ENCODE measurements around the gene JAGN1. TPM values are rescaled to one million over a fixed set of nuclear protein-coding genes. Genes with fewer than 3 reads are reported as not detected.

The JAGN1 gene
- total and polyA plus RNA-seq, 2 donors from 2014 or later: 30.3 to 55.3 TPM

- FAIRE-seq (no peak), DNase-seq (no peak)
- H3K27me3 ChIP-seq (ENCODE audit: control insufficient read depth, insufficient read depth, low read length): no peaks in the 10 kb centered on the region
- no peaks in the 10 kb centered on the region for H3K36me3 ChIP-seq (ENCODE audit: control insufficient read depth in 2 of 3, insufficient read depth in 3 of 3, low read length in 3 of 3)
- no peaks in the 10 kb centered on the region for H3K9me3 ChIP-seq (ENCODE audit: control insufficient read depth in 2 of 3, insufficient read depth in 1 of 3, low read length in 3 of 3)
- intact Hi-C loops (cut with DNase I): no loop called here
- no peak for TF ChIP-seq CTCF (IDR thresholded peaks at IDR 0.05; ENCODE audit: borderline replicate concordance, extremely low read depth, insufficient read depth)
- H3K4me1 ChIP-seq (ENCODE audit: control insufficient read depth in 2 of 3, insufficient read depth in 2 of 3, low read depth in 1 of 3, low read length in 3 of 3): peaks cover 0 to 27% (median 12%) of the 10 kb centered on the region in 3 donors
- peak overlapping the region in 1 of 3 donors; percentile 81 for H3K9ac ChIP-seq (ENCODE audit: low read length in 3 of 3)
- no peak overlapping the region for H3K27ac ChIP-seq (ENCODE audit: low read depth in 2 of 2, low read length in 2 of 2)
- peak overlapping the region in 2 of 3 donors; percentile 64 to 65 for H3K4me3 ChIP-seq (ENCODE audit: low read length in 3 of 3)
These were observed 13.5 kb downstream of the JAGN1 start for GRCh38 chr3:9903904-9904303.

GRCh38 chr3:9906480-9906879, 16.1 kb downstream of the JAGN1 start:
- intact Hi-C loops (cut with DNase I): no loop called here
- no peak for FAIRE-seq

DNA sequence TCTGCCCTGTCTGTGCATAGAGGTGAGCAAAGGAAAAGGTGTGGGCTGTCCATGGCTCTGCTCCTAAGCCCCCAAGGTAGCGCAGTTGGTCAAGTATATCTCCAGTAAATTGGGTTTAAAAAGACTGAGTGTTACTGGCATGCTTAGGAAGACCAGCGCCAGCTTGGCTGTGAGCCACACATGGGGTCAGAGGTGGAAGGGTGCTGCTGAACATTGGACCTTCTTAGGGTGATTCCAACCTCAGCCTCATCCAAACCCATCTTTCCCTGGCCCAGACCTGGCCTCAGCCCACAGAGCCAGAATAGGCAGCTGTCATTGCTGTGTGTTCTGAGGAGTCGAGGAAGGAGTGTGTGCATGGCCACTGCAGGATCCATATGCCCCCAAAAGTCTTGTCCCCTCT, 17.9 kb downstream of the JAGN1 start:
- no peak for TF ChIP-seq CTCF (IDR thresholded peaks at IDR 0.05; ENCODE audit: borderline replicate concordance, extremely low read depth, insufficient read depth)
- Histone ChIP-seq H3K9ac (ENCODE audit: low read length in 3 of 3) (no peak overlapping the region), H3K4me1 (ENCODE audit: control insufficient read depth in 2 of 3, insufficient read depth in 2 of 3, low read depth in 1 of 3, low read length in 3 of 3) (peaks cover 0 to 12% (median 10%) of the 10 kb centered on the region in 3 donors), H3K36me3 (ENCODE audit: control insufficient read depth in 2 of 3, insufficient read depth in 3 of 3, low read length in 3 of 3) (no peaks in the 10 kb centered on the region), H3K27ac (ENCODE audit: low read depth in 2 of 2, low read length in 2 of 2) (no peak overlapping the region), H3K27me3 (ENCODE audit: control insufficient read depth, insufficient read depth, low read length) (no peaks in the 10 kb centered on the region), H3K9me3 (ENCODE audit: control insufficient read depth in 2 of 3, insufficient read depth in 1 of 3, low read length in 3 of 3) (no peaks in the 10 kb centered on the region), H3K4me3 (ENCODE audit: low read length in 3 of 3) (no peak overlapping the region)
- no peak for DNase-seq
- intact Hi-C loops (cut with DNase I): no loop called here
- FAIRE-seq: no peak

More at GRCh38 chr3:9906480-9906879, 16.1 kb downstream of the JAGN1 start:
- Histone ChIP-seq H3K27ac (ENCODE audit: low read depth in 2 of 2, low read length in 2 of 2) (no peak overlapping the region), H3K9ac (ENCODE audit: low read length in 3 of 3) (no peak overlapping the region), H3K4me1 (ENCODE audit: control insufficient read depth in 2 of 3, insufficient read depth in 2 of 3, low read depth in 1 of 3, low read length in 3 of 3) (peaks cover 0 to 22% (median 18%) of the 10 kb centered on the region in 3 donors), H3K36me3 (ENCODE audit: control insufficient read depth in 2 of 3, insufficient read depth in 3 of 3, low read length in 3 of 3) (no peaks in the 10 kb centered on the region), H3K27me3 (ENCODE audit: control insufficient read depth, insufficient read depth, low read length) (no peaks in the 10 kb centered on the region), H3K4me3 (ENCODE audit: low read length in 3 of 3) (no peak overlapping the region), H3K9me3 (ENCODE audit: control insufficient read depth in 2 of 3, insufficient read depth in 1 of 3, low read length in 3 of 3) (no peaks in the 10 kb centered on the region)
- peak in 1 of 5 donors; percentile 15 for DNase-seq
- TF ChIP-seq CTCF (IDR thresholded peaks at IDR 0.05; ENCODE audit: borderline replicate concordance, extremely low read depth, insufficient read depth): no peak
